OCI-LY3 (cell line): ENCODE results near the gene HOXA7.

Experiments used
- H2AFZ ChIP-seq: fragments of 200-600, 300-600 bp; shearing (Covaris generic); 2 replicates; pipeline ENCODE4 v1.6.0; 2014; ENCODE audit warnings: antibody characterized with exemption, low read depth, low read length
- H3K27ac ChIP-seq: fragments of 200-600, 300-600 bp; sonication (generic); 2 replicates; pipeline ENCODE4 v1.5.1; 2014; ENCODE audit warnings: mild to moderate bottlenecking, low read length, moderate library complexity, mixed read lengths
- H3K27me3 ChIP-seq: fragments of 200-600, 300-600 bp; sonication (generic); 2 replicates; pipeline ENCODE4 v1.6.1; 2014; ENCODE audit warnings: low read depth, low read length, mixed read lengths
- H3K36me3 ChIP-seq: fragments of 200-600, 300-600 bp; sonication (generic); replicated peaks from 2 replicates; pipeline ENCODE3; 2014; ENCODE audit warnings: low read depth, low read length, mixed read lengths
- H3K4me1 ChIP-seq: fragments of 300-600, 200-600 bp; sonication (generic); 2 replicates; pipeline ENCODE4 v1.6.1; 2014; ENCODE audit warnings: low read length, mixed read lengths
- H3K4me2 ChIP-seq: fragments of 200-600, 300-600 bp; sonication (generic); 2 replicates; pipeline ENCODE4 v1.6.1; 2014; ENCODE audit warnings: low read length, mixed read lengths
- H3K4me3 ChIP-seq: fragments of 300-600, 200-600 bp; sonication (generic); 2 replicates; pipeline ENCODE4 v1.5.1; 2014; ENCODE audit warnings: antibody characterized with exemption, mild to moderate bottlenecking, low read length, moderate library complexity
- H3K79me2 ChIP-seq: fragments of 300-600, 200-600 bp; shearing (Covaris generic); 2 replicates; pipeline ENCODE4 v1.6.1; 2014; ENCODE audit warnings: mild to moderate bottlenecking, low read length, mixed read lengths
- H3K9ac ChIP-seq: fragments of 300-600, 200-600 bp; shearing (Covaris generic); 2 replicates; pipeline ENCODE4 v1.6.0; 2014; ENCODE audit warnings: mild to moderate bottlenecking, low read length, moderate library complexity
- H3K9me3 ChIP-seq: fragments of 200-600, 300-600 bp; shearing (Covaris generic); 2 replicates; pipeline ENCODE4 v1.6.1; 2014; ENCODE audit warnings: low read length, mixed read lengths; ENCODE audit not compliant: insufficient read depth
- H4K20me1 ChIP-seq: fragments of 200-600, 300-600 bp; sonication (generic); 2 replicates; pipeline ENCODE4 v1.6.1; 2016; ENCODE audit warnings: low read length, mixed read lengths; ENCODE audit not compliant: insufficient read depth
- CTCF ChIP-seq: fragments of 200-600, 300-600 bp; sonication (generic); IDR thresholded peaks from 2 replicates; pipeline ENCODE4 v1.5.1; 2014; ENCODE audit warnings: antibody characterized with exemption, low read length, low read depth
- EZH2phosphoT487 ChIP-seq: fragments of 200-600 bp; shearing (Covaris generic); IDR thresholded peaks from 2 replicates; pipeline ENCODE4 v1.6.1; 2018; ENCODE audit warnings: antibody characterized with exemption, mixed run types, low read depth

HOXA7 gene

DNA sequence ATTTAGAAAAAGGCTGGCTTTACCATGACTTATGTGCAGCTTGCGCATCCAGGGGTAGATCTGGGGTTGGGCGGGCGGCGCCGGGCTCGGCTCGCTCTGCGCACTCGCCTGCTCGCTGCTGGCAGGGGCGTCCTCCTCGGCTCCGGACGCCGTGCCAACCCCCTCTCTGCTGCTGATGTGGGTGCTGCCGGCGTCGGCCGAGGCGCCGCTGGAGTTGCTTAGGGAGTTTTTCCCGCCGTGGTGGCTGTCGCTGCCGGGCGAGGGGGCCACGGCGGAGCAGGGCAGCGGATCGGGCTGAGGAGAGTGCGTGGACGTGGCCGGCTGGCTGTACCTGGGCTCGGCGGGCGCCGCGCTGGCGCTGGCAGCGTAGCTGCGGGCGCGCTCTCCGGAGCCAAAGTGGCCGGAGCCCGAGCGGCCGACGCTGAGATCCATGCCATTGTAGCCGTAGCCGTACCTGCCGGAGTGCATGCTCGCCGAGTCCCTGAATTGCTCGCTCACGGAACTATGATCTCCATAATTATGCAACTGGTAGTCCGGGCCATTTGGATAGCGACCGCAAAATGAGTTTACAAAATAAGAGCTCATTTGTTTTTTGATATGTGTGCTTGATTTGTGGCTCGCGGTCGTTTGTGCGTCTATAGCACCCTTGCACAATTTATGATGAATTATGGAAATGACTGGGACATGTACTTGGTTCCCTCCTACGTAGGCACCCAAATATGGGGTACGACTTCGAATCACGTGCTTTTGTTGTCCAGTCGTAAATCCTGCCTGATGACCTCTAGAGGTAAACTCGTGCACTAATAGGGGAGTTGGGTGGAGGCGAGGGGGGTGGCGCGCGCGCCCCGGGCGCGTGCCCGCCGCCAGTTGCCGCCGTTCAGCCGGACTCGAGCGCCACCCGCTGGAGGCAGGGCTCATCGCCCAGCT, 13.2 kb downstream of the HOXA7 start, which contains the start of gene HOXA5:
HOXA5 (minus strand) TSS at position 659 of the 927 bp plus-strand sequence; CDS start at position 585, 74 bp downstream.
- Histone ChIP-seq H3K27ac (no peak within 1 kb of the TSS), H3K4me3 (peak within 1 kb of the TSS; percentile 88), H3K9me3 (no peaks in the 10 kb centered on the region), H3K27me3 (no peaks in the 10 kb centered on the region; the same call in 1 of the 2 replicates), H3K4me2 (peak within 1 kb of the TSS; percentile 96), H3K9ac (peak within 1 kb of the TSS; percentile 57), H4K20me1 (no peaks in the 10 kb centered on the region), H3K4me1 (0 out of 2 replicates have a peak, but pooled peaks cover 3% of the 10 kb centered on the region), H3K36me3 (no peaks in the 10 kb centered on the region), H2AFZ (no peak within 1 kb of the TSS; the same call in 1 of the 2 replicates), H3K79me2 (no peaks in the 10 kb centered on the region; the same call in 1 of the 2 replicates)
- peak; percentile 72 for TF ChIP-seq CTCF
- TF ChIP-seq EZH2phosphoT487 = no peak

GRCh38 chr7:27142580-27143022, 13.9 kb downstream of the HOXA7 start:
- no peak overlapping the region for H3K27ac ChIP-seq
- no peaks in the 10 kb centered on the region for H4K20me1 ChIP-seq
- no peak for TF ChIP-seq CTCF
- no peak for TF ChIP-seq EZH2phosphoT487
- H3K79me2 ChIP-seq = no peaks in the 10 kb centered on the region
- peak overlapping the region; percentile 96 for H3K4me2 ChIP-seq
- H3K4me3 ChIP-seq = peak overlapping the region; percentile 88
- H3K4me1 ChIP-seq = 0 out of 2 replicates have a peak, but pooled peaks cover 3% of the 10 kb centered on the region
- H3K27me3 ChIP-seq = peaks cover 5% of the 10 kb centered on the region
- no peak overlapping the region; the same call in 1 of the 2 replicates for H2AFZ ChIP-seq
- H3K9ac ChIP-seq = peak overlapping the region; percentile 57
- H3K9me3 ChIP-seq = no peaks in the 10 kb centered on the region
- H3K36me3 ChIP-seq = no peaks in the 10 kb centered on the region

GRCh38 chr7:27141923-27142579, 14.4 kb downstream of the HOXA7 start:
- Histone ChIP-seq H3K27ac (no peak overlapping the region), H3K9ac (peak overlapping the region; percentile 57), H3K79me2 (no peaks in the 10 kb centered on the region), H3K4me3 (peak overlapping the region; percentile 88), H3K27me3 (peaks cover 6% of the 10 kb centered on the region), H3K36me3 (no peaks in the 10 kb centered on the region), H2AFZ (no peak overlapping the region), H3K9me3 (no peaks in the 10 kb centered on the region), H4K20me1 (no peaks in the 10 kb centered on the region), H3K4me1 (0 out of 2 replicates have a peak, but pooled peaks cover 3% of the 10 kb centered on the region), H3K4me2 (peak overlapping the region; percentile 96)
- TF ChIP-seq EZH2phosphoT487 = no peak
- no peak for TF ChIP-seq CTCF
